ENCODE results near the gene ATG10.

DNA sequence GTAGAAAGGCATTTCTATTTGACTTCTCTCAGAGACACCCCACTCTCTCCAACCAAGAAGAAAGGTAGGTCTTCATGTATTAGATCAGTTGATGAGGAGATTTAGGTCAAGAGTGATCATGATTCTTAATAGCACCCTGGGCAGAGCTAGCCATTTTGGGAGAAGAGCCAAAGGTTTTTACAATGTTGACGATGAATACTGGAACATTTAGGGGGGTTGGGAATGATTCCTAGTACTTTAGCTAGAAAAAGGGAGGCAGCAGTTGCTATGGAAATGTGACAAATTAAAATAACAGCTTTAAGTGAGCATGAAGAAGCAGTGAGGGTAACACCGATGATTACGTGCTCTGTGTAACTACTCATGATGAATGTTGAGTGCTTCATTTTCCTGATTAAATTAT is 315.8 kb downstream of the ATG10 start:
- TF ChIP-seq FOXP2 (optimal IDR thresholded peaks at IDR 0.05; ENCODE audit: borderline replicate concordance, extremely low read depth, extremely low read length, insufficient read depth) (no peak), TAF1 (IDR thresholded peaks at IDR 0.05; ENCODE audit: borderline replicate concordance, insufficient read depth, low read length) (no peak)
